ENCODE measurements around the gene TDRD6. TPM values are rescaled to one million over a fixed set of nuclear protein-coding genes. Genes with fewer than 3 reads are reported as not detected.

TDRD6 gene
- total RNA-seq, 2 experiments from 2014 or later = not detected

DNA sequence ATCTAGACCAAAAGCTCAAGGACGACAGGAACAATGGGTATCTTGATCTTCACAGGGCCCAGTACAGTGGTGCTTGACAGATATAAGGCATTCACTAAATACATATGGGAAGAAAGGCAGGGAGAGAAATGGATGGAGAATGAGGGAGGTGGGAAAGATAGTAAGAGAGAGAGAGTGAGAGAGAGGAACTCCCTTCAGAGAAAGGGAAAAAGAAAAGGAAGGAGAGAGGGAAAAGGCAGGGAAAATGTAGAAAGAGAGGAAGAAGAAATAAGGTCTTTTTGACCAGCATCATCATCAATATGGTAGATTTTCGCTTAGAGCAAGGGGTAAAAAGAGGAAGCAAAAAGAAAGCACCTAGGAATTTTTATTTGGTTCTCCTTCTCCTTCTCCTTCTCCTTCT, 58.3 kb downstream of the TDRD6 start:
- peaks cover 32% of the 10 kb centered on the region for H3K27me3 Mint-ChIP-seq

DNA sequence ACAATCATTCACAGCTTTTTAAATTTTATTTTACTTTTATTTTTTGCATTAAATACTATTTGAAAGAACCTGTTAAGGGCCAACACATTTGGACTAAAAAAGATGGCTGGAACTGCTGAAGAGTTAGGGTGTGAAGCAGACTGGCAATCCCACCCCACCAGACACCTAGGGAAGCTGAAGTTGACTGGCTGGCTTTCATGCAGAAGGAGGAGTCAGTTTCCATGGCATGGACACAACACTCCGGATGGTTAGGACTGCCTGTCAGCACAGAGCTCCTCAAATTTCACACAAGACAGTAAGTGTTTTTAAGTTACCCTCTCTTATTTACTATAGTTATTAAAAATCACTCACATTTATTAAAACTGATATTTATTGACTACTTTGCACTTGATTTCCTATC, 59.0 kb downstream of the TDRD6 start, which contains the start of gene ANKRD66:
TSS of gene ANKRD66 (plus strand) at position 238 of the 400 bp plus-strand sequence. CDS start 5,016 bp downstream, outside the sequence.
- Mint-ChIP-seq H3K4me1 (no peaks in the 10 kb centered on the region), H3K4me3 (no peak within 1 kb of the TSS), H3K27me3 (peaks cover 27% of the 10 kb centered on the region), H3K27ac (no peak within 1 kb of the TSS), H3K36me3 (no peaks in the 10 kb centered on the region), H3K9me3 (no peaks in the 10 kb centered on the region)
- DNase-seq = no peak

More for the DNA sequence above, 58.3 kb downstream of the TDRD6 start:
- DNase-seq = no peak
- H3K36me3 Mint-ChIP-seq = no peaks in the 10 kb centered on the region
- no peaks in the 10 kb centered on the region for H3K9me3 Mint-ChIP-seq
- H3K4me3 Mint-ChIP-seq = no peak overlapping the region
- H3K4me1 Mint-ChIP-seq = no peaks in the 10 kb centered on the region
- H3K27ac Mint-ChIP-seq = no peak overlapping the region

DNA sequence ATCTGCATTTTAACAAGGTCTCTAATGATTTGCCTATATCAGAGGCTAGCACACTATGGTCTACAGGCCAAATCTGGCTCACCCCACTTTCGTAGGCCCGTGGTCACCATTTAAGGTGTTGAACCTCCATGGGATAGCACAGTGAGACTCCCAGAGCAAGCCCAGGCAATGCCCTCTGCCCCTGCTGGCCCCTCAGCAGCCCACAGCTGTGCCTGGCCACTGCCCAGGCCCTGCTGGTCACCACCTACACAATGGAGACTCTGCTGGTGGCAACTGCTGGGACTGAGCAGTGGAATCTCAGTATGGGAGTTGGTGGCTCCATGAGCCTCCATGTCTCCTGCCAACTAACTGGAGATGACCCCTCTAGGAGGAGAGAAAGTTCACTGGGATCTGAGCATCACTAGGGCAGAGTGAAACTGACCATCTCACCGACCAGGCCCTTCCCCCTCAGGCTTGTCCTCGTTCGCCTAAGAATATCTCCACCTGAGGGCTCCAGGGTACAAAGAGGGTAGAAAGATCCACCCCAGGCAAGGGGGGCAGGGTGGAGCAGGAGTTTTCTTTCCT, 61.3 kb downstream of the TDRD6 start:
- H3K27ac Mint-ChIP-seq = no peak overlapping the region
- DNase-seq = no peak
- H3K27me3 Mint-ChIP-seq = peaks cover 22% of the 10 kb centered on the region
- H3K36me3 Mint-ChIP-seq = no peaks in the 10 kb centered on the region
- no peak overlapping the region for H3K4me3 Mint-ChIP-seq
- no peaks in the 10 kb centered on the region for H3K9me3 Mint-ChIP-seq
- H3K4me1 Mint-ChIP-seq = no peaks in the 10 kb centered on the region

DNA sequence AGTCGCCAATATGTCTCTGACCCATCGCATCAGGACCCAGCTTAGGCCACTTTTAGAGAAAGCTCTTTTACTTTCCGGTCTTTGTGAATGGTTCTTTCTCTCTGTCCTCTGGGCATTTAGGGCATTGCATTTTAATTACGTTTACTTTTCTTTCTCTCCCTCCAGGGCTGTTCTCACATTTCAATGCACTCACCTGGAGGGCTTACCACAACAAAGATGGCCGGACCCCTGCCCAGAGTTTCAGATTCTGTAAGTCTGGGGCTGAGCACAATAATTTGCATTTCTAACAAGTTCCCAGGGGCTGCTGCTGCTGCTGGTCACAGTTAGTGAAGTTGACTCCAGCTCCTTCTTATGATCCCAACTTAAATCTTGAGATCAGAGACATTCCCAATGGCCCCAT, 62.0 kb downstream of the TDRD6 start:
- no peaks in the 10 kb centered on the region for H3K4me1 Mint-ChIP-seq
- no peaks in the 10 kb centered on the region for H3K36me3 Mint-ChIP-seq
- H3K27ac Mint-ChIP-seq = no peak overlapping the region
- H3K9me3 Mint-ChIP-seq = no peaks in the 10 kb centered on the region
- peaks cover 16% of the 10 kb centered on the region for H3K27me3 Mint-ChIP-seq
- H3K4me3 Mint-ChIP-seq = no peak overlapping the region
- DNase-seq = no peak

DNA sequence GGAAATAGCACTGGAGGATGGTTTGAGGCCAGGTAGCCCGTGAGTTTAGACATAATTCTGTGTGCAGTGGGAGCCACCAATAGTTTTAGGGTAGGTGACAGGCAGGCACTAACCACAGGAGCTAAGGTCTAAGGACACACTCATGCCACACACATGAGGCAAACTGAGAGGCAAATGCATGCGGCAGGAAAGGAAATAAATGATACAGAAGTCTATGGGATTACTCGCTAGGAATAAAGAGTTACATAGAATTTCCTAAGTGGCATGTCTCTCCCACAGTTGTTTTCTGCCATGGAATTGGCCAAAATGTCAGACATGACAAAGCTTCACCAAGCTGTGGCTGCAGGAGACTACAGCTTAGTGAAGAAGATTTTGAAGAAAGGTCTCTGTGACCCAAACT, 64.0 kb downstream of the TDRD6 start:
- Mint-ChIP-seq H3K27ac (no peak overlapping the region), H3K4me1 (no peaks in the 10 kb centered on the region), H3K9me3 (no peaks in the 10 kb centered on the region), H3K27me3 (peaks cover 3% of the 10 kb centered on the region), H3K4me3 (no peak overlapping the region), H3K36me3 (no peaks in the 10 kb centered on the region)
- DNase-seq = no peak

Other genes starting within 250 kb of the TDRD6 start
- not detected for gene RCAN2, start 196.4 kb upstream of the TDRD6 start, total RNA-seq
- not detected for gene CYP39A1, start 35.1 kb upstream of the TDRD6 start, total RNA-seq
- gene SLC25A27, start 34.9 kb upstream of the TDRD6 start, total RNA-seq = 1 to 10 TPM; 1.5 to 2.1 TPM
- not detected for gene PLA2G7, start 47.5 kb downstream of the TDRD6 start, total RNA-seq
- not detected for gene ANKRD66, start 59.0 kb downstream of the TDRD6 start, total RNA-seq
- gene MEP1A, start 105.5 kb downstream of the TDRD6 start, total RNA-seq = not detected
- gene ADGRF5, start 234.1 kb downstream of the TDRD6 start, total RNA-seq = not detected